K562 (cell line): ENCODE measurements around the gene PCDH9. TPM values are rescaled to one million over a fixed set of nuclear protein-coding genes. Genes with fewer than 3 reads are reported as not detected.

Experiments
- ATAC-seq: fragments of 200-7000 bp; cut with Tn5 transposase; 3 replicates; pipeline ENCODE4 v1.9.1; 2020; ENCODE audit warnings: moderate library complexity
- BruUV-seq: library from RNA; stranded (reverse); fragments of 400-500 nt; replicated peaks from 2 replicates; lab custom pipeline; 2021; lab: Mats Ljungman, UMichigan
- CTCF ChIA-PET: fragments of 300-600 bp; formaldehyde crosslinking; extraction: SDS; loops from one replicate; lab custom pipeline; 2021; ENCODE audit warnings: low intra/inter-chr PET ratio; lab: Yijun Ruan, JAX
- POLR2A ChIA-PET: fragments of 300-600, 350-650 bp; sonication (Branson Sonifier 250); formaldehyde crosslinking; extraction: SDS; loops from one replicate; lab custom pipeline; 2021; ENCODE audit warnings: antibody characterized with exemption, inconsistent platforms; lab: Yijun Ruan, JAX
- DNase-seq, 4 experiments: peaks; one replicate each; pipeline versions ENCODE4 v3.0.0 to v3.0.0-alpha.2; 2011 to 2018; ENCODE audit warnings: low spot score in 3 of 4, mixed read lengths in 3 of 4; ENCODE audit errors: extremely low read depth in 1 of 4
- FAIRE-seq: peaks from 2 replicates; lab custom pipeline; 2011; peaks lifted over from hg19 to GRCh38; lab: Jason Lieb, UNC
- H2AFZ ChIP-seq: 2 replicates; pipeline ENCODE4 v1.6.0; 2011; ENCODE audit warnings: low read depth, low read length, control low read depth, inconsistent platforms
- H3K27ac ChIP-seq: fragments of 200-600 bp; 3 replicates; pipeline ENCODE4 v1.8.0; 2011; ENCODE audit warnings: low read depth, mild to moderate bottlenecking, control low read depth, inconsistent platforms, low read length, moderate library complexity, mixed read lengths; ENCODE audit errors: extremely low read depth
- H3K27me3 ChIP-seq, 2 experiments: fragments of 300-600 bp in 1 of 2; 2 replicates in 1 of 2; 3 replicates in 1 of 2; pipeline versions ENCODE4 v1.6.0 to v1.8.0; 2011; ENCODE audit warnings: inconsistent platforms in 2 of 2, low read length in 2 of 2, mild to moderate bottlenecking in 1 of 2, mixed read lengths in 1 of 2, moderate library complexity in 1 of 2; ENCODE audit not compliant: control insufficient read depth in 2 of 2, insufficient read depth in 2 of 2
- H3K36me3 ChIP-seq: fragments of 300-600 bp; 3 replicates; pipeline ENCODE4 v1.8.0; 2011; ENCODE audit warnings: mild to moderate bottlenecking, low read length, inconsistent platforms; ENCODE audit not compliant: control insufficient read depth, insufficient read depth
- H3K4me1 ChIP-seq, 2 experiments: fragments of 200-600 bp in 1 of 2; replicated peaks in 1 of 2; 2 replicates in 1 of 2; 3 replicates in 1 of 2; pipeline versions ENCODE4 v1.5.1 to v1.8.0; 2011; ENCODE audit warnings: inconsistent platforms in 2 of 2, low read length in 2 of 2, mild to moderate bottlenecking in 1 of 2, mixed read lengths in 1 of 2, moderate library complexity in 1 of 2; ENCODE audit not compliant: control insufficient read depth in 2 of 2, insufficient read depth in 2 of 2
- H3K4me2 ChIP-seq: 2 replicates; pipeline ENCODE4 v1.6.1; 2011; ENCODE audit warnings: low read length, control low read depth, inconsistent platforms, mixed read lengths; ENCODE audit not compliant: insufficient read depth
- H3K4me3 ChIP-seq: fragments of 200-600 bp; sonication (generic), shearing (Covaris generic); 2 replicates; pipeline ENCODE4 v1.5.1; 2016; ENCODE audit warnings: control low read depth, inconsistent platforms
- H3K79me2 ChIP-seq: fragments of 200-600 bp; 3 replicates; pipeline ENCODE4 v1.8.0; 2011; ENCODE audit warnings: low read length, inconsistent platforms; ENCODE audit not compliant: control insufficient read depth, insufficient read depth
- H3K9ac ChIP-seq, 2 experiments: 2 replicates each; pipeline versions ENCODE4 v1.6.0 to v1.6.1; 2011; ENCODE audit warnings: low read depth in 2 of 2, low read length in 2 of 2, control low read depth in 1 of 2, inconsistent platforms in 1 of 2, mild to moderate bottlenecking in 1 of 2, mixed read lengths in 1 of 2; ENCODE audit not compliant: insufficient read depth in 1 of 2
- H3K9me1 ChIP-seq: one replicate; pipeline ENCODE4 v1.6.0; 2011; ENCODE audit warnings: inconsistent platforms, mild to moderate bottlenecking, low read length, moderate library complexity; ENCODE audit not compliant: control insufficient read depth, insufficient read depth
- H3K9me3 ChIP-seq: replicated peaks from 2 replicates; pipeline ENCODE4 v1.5.1; 2011; ENCODE audit warnings: low read depth, low read length, inconsistent platforms; ENCODE audit not compliant: control insufficient read depth, insufficient read depth
- H4K20me1 ChIP-seq: replicated peaks from 2 replicates; pipeline ENCODE4 v1.6.1; 2011; ENCODE audit warnings: low read length, inconsistent platforms, mixed read lengths; ENCODE audit not compliant: control insufficient read depth, insufficient read depth
- FIP1L1 ChIP-seq: fragments of 200-400 bp; formaldehyde crosslinking; IDR thresholded peaks from 2 replicates; pipeline ENCODE4 v1.6.1; 2018; ENCODE audit warnings: mild to moderate bottlenecking, low read depth, low read length; ENCODE audit not compliant: poor library complexity, severe bottlenecking
- OTX1 ChIP-seq: fragments of 450-650 bp; formaldehyde crosslinking; IDR thresholded peaks from 2 replicates; pipeline ENCODE4 v1.4.0; 2022; ENCODE audit warnings: mild to moderate bottlenecking
- ZNF253 ChIP-seq: fragments of 250-450 bp; sonication (Bioruptor Pico); conservative IDR thresholded peaks from 2 replicates; pipeline ENCODE4 v1.6.1; 2021; ENCODE audit warnings: mild to moderate bottlenecking
- ZNF668 ChIP-seq: fragments of 250-450 bp; sonication (Bioruptor Pico); IDR thresholded peaks from 2 replicates; pipeline ENCODE4 v1.8.0; 2022; ENCODE audit warnings: mild to moderate bottlenecking, inconsistent platforms
- WGBS: fragments of 100-300 bp; shearing (Covaris generic); methylation state at CpG from one replicate; pipeline ENCODE4 v1.1.6; 2016; ENCODE audit warnings: low coverage, mixed read lengths; ENCODE audit not compliant: insufficient coverage; ENCODE audit errors: missing lambda C conversion rate; 5-methylcytosine and 5-hydroxymethylcytosine counted together
- in situ Hi-C: fragments of 300-500 bp; cut with MboI; formaldehyde crosslinking; loops from 4 replicates; pipeline ENCODE4 v1.15.0; 2018; ENCODE audit warnings: inconsistent platforms, mixed read lengths
- intact Hi-C: fragments of 100-400 bp; cut with micrococcal nuclease; formaldehyde crosslinking; loops from 2 replicates; pipeline ENCODE4 v1.14.2; 2022
- polyA plus RNA-seq, 8 experiments: library from polyadenylated mRNA; depleted of rRNA in 4 of 8; stranded (reverse) in 5 of 8; unstranded in 3 of 8; fragments of >200 nt; fragmentation: Nextera tagmentation in 2 of 8; fragmentation: Illumina TruSeq in 1 of 8; extraction: Ambion mirVana in 2 of 8; extraction: Trizol in 1 of 8; gene quantifications; 2 replicates each; pipeline versions ENCODE4 v1.2.1 to v1.2.3, GENCODE V29; 2011 to 2014; ENCODE audit warnings: inconsistent platforms in 1 of 8, missing spikeins in 1 of 8
- total RNA-seq, 7 experiments: library from RNA; depleted of rRNA in 6 of 7; stranded (reverse); fragments of >200 nt in 6 of 7; fragmentation: Illumina TruSeq in 2 of 7; extraction: Trizol in 2 of 7; gene quantifications; 2 replicates each; pipeline versions ENCODE4 v1.2.1 to v1.2.3, GENCODE V29; 2011 to 2021; ENCODE audit warnings: low replicate concordance in 1 of 7
- TF ChIP-seq, protein P1 (sequence below), 2 experiments: fragments of 450-650 bp in 1 of 2; sonication (generic) in 1 of 2; formaldehyde crosslinking in 1 of 2; IDR thresholded peaks in 1 of 2; conservative IDR thresholded peaks in 1 of 2; 2 replicates each; pipeline versions ENCODE4 v1.6.1 to v1.8.1; 2016 to 2023; ENCODE audit warnings: mild to moderate bottlenecking in 2 of 2, moderate library complexity in 2 of 2, inconsistent platforms in 1 of 2, missing genetic modification reagents in 1 of 2
- TF ChIP-seq, protein P2 (sequence below): fragments of 450-650 bp; IDR thresholded peaks from one replicate; pipeline ENCODE4 v1.6.1; 2018; ENCODE audit warnings: mild to moderate bottlenecking, moderate library complexity; ENCODE audit not compliant: partially characterized antibody

The PCDH9 gene
- total and polyA plus RNA-seq, 9 of the 15 experiments (the other 6 are each of a cell fraction or from before 2014, with no cell fraction given), result 1.1 to 6.7 (median 4.9) TPM

GRCh38 chr13:67152085-67152484, 78.1 kb downstream of the PCDH9 start:
- ChIA-PET CTCF (no interaction called here), POLR2A (interaction anchor here (0.7 kb wide), 1 partner anchor 29 kb away, joined by 3 read pairs; no protein-coding TSS in a partner anchor)
- Histone ChIP-seq H3K4me2 (no peak overlapping the region), H4K20me1 (no peaks in the 10 kb centered on the region), H2AFZ (no peak overlapping the region), H3K79me2 (no peaks in the 10 kb centered on the region), H3K9ac (no peak overlapping the region), H3K9me1 (no peaks in the 10 kb centered on the region), H3K27ac (no peak overlapping the region), H3K9me3 (no peaks in the 10 kb centered on the region), H3K4me3 (no peak overlapping the region), H3K4me1 (no peaks in the 10 kb centered on the region; a peak in 1 of 5 replicates), H3K36me3 (no peaks in the 10 kb centered on the region), H3K27me3 (no peaks in the 10 kb centered on the region)
- in situ Hi-C loops, result no loop called here
- ATAC-seq, result no peak
- intact Hi-C loops, result no loop called here
- BruUV-seq, result no TSS peak
- WGBS, result 39% methylated on average over 2 of the region's 2 CpGs
- TF ChIP-seq FIP1L1 (no peak), ZNF253 (CRISPR knock-in tag) (no peak), ZNF668 (CRISPR knock-in tag) (no peak)
- DNase-seq, result no peak
- FAIRE-seq, result no peak

GRCh38 chr13:67151652-67152051, 78.5 kb downstream of the PCDH9 start:
- H3K9me1 ChIP-seq, result no peaks in the 10 kb centered on the region
- no peaks in the 10 kb centered on the region; a peak in 1 of 5 replicates for H3K4me1 ChIP-seq
- TF ChIP-seq, protein P1, sequence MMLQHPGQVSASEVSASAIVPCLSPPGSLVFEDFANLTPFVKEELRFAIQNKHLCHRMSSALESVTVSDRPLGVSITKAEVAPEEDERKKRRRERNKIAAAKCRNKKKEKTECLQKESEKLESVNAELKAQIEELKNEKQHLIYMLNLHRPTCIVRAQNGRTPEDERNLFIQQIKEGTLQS (IDR thresholded peaks at IDR 0.05), result 0 out of 2 replicates have a peak, but pooled peaks have one; percentile 11
- TF ChIP-seq, protein P1 (CRISPR knock-in tag; conservative IDR thresholded peaks at IDR 0.05), result no peak
- TF ChIP-seq, protein P2, sequence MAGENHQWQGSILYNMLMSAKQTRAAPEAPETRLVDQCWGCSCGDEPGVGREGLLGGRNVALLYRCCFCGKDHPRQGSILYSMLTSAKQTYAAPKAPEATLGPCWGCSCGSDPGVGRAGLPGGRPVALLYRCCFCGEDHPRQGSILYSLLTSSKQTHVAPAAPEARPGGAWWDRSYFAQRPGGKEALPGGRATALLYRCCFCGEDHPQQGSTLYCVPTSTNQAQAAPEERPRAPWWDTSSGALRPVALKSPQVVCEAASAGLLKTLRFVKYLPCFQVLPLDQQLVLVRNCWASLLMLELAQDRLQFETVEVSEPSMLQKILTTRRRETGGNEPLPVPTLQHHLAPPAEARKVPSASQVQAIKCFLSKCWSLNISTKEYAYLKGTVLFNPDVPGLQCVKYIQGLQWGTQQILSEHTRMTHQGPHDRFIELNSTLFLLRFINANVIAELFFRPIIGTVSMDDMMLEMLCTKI, result no peak
- TF ChIP-seq OTX1, result no peak
- ChIA-PET CTCF (no interaction called here), POLR2A (no interaction called here)
- H3K4me2 ChIP-seq, result no peak overlapping the region
- H3K9me3 ChIP-seq, result no peaks in the 10 kb centered on the region
- no peaks in the 10 kb centered on the region for H3K36me3 ChIP-seq
- H3K4me3 ChIP-seq, result no peak overlapping the region
- no peak overlapping the region for H3K9ac ChIP-seq
- no TSS peak for BruUV-seq
- FAIRE-seq (no peak), DNase-seq (no peak), ATAC-seq (no peak)
- H3K27me3 ChIP-seq, result no peaks in the 10 kb centered on the region
- H4K20me1 ChIP-seq, result no peaks in the 10 kb centered on the region
- H3K79me2 ChIP-seq, result no peaks in the 10 kb centered on the region
- no peak overlapping the region for H3K27ac ChIP-seq
- intact Hi-C loops (no loop called here), in situ Hi-C loops (no loop called here)
- H2AFZ ChIP-seq, result no peak overlapping the region
